Liver (tissue), 3 donors: ENCODE measurements around the gene NTNG1.

Experiments used
- EGR1 ChIP-seq, 2 donors: IDR thresholded peaks; 2 replicates each; pipeline ENCODE4 v1.6.1; 2016 to 2018; ENCODE audit warnings: antibody characterized with exemption in 2 of 2, low read depth in 2 of 2
- TF ChIP-seq, protein P1 (sequence below): fragments of 150-350 bp; IDR thresholded peaks from 2 replicates; pipeline ENCODE4 v1.5.1; 2017; ENCODE audit warnings: improper control_type of control experiment, low read depth, low read length; ENCODE audit not compliant: missing input control
- TF ChIP-seq, protein P2 (sequence below): IDR thresholded peaks from 2 replicates; pipeline ENCODE4 v1.6.1; 2016; ENCODE audit warnings: antibody characterized with exemption, mild to moderate bottlenecking
- donor health status: healthy.
- donor health status: healthy.

DNA sequence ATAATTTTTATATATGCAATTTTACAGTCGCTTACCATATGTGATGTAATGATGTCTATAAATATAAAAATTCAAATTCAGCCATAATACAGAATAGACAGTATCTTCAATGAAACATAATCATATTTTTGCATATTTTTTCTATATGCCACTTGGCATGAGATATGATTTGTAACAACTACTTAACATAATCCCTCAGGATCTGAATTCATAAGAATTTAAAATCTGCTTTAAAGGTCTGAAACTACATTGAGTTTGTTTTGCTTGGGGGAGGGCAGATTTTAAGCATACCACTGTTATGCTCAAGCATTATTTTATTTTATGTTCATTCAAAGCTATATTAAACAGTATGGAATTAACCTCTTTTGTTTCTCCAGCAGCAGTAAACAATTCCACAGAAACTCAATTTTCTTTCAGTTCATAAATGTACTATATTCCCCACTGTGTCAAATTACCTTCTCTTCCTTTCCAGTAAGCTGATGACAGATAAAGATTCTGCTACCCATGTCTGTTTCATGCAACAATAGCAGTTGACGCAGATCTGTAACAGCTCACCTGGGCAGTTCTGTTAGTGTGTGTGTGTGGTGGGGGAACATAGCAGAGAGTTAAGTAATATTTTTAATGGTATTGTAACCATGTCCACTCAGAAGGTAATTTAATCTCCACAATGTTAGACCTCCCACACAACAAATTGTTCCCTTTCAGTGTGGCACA is 224.8 kb downstream of the NTNG1 start:
- TF ChIP-seq, protein P1, sequence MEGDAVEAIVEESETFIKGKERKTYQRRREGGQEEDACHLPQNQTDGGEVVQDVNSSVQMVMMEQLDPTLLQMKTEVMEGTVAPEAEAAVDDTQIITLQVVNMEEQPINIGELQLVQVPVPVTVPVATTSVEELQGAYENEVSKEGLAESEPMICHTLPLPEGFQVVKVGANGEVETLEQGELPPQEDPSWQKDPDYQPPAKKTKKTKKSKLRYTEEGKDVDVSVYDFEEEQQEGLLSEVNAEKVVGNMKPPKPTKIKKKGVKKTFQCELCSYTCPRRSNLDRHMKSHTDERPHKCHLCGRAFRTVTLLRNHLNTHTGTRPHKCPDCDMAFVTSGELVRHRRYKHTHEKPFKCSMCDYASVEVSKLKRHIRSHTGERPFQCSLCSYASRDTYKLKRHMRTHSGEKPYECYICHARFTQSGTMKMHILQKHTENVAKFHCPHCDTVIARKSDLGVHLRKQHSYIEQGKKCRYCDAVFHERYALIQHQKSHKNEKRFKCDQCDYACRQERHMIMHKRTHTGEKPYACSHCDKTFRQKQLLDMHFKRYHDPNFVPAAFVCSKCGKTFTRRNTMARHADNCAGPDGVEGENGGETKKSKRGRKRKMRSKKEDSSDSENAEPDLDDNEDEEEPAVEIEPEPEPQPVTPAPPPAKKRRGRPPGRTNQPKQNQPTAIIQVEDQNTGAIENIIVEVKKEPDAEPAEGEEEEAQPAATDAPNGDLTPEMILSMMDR, result no peak
- TF ChIP-seq, protein P2, sequence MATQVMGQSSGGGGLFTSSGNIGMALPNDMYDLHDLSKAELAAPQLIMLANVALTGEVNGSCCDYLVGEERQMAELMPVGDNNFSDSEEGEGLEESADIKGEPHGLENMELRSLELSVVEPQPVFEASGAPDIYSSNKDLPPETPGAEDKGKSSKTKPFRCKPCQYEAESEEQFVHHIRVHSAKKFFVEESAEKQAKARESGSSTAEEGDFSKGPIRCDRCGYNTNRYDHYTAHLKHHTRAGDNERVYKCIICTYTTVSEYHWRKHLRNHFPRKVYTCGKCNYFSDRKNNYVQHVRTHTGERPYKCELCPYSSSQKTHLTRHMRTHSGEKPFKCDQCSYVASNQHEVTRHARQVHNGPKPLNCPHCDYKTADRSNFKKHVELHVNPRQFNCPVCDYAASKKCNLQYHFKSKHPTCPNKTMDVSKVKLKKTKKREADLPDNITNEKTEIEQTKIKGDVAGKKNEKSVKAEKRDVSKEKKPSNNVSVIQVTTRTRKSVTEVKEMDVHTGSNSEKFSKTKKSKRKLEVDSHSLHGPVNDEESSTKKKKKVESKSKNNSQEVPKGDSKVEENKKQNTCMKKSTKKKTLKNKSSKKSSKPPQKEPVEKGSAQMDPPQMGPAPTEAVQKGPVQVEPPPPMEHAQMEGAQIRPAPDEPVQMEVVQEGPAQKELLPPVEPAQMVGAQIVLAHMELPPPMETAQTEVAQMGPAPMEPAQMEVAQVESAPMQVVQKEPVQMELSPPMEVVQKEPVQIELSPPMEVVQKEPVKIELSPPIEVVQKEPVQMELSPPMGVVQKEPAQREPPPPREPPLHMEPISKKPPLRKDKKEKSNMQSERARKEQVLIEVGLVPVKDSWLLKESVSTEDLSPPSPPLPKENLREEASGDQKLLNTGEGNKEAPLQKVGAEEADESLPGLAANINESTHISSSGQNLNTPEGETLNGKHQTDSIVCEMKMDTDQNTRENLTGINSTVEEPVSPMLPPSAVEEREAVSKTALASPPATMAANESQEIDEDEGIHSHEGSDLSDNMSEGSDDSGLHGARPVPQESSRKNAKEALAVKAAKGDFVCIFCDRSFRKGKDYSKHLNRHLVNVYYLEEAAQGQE, result no peak
- TF ChIP-seq EGR1 (IDR thresholded peaks at IDR 0.05; ENCODE audit: low read depth in 2 of 2), result no peak
